Brain microvascular endothelial cell (primary cell): ENCODE data around the gene LRRC45.

Source experiments
- DNase-seq: peaks from one replicate; pipeline ENCODE4 v3.0.0-alpha.2; 2020
- H3K27ac ChIP-seq: fragments of 250-450 bp; sonication (Bioruptor Pico); 2 replicates; pipeline ENCODE4 v1.5.1; 2020; ENCODE audit warnings: mild to moderate bottlenecking, moderate library complexity
- H3K27me3 ChIP-seq: fragments of 250-450 bp; sonication (Bioruptor Pico); replicated peaks from 2 replicates; pipeline ENCODE4 v1.5.1; 2020; ENCODE audit warnings: mild to moderate bottlenecking
- H3K36me3 ChIP-seq: fragments of 250-450 bp; sonication (Bioruptor Pico); replicated peaks from 2 replicates; pipeline ENCODE4 v1.5.1; 2020; ENCODE audit warnings: mild to moderate bottlenecking
- H3K4me3 ChIP-seq: 2 replicates; pipeline ENCODE4 v1.5.1; 2011; ENCODE audit warnings: low read depth, mild to moderate bottlenecking, control low read depth, low read length, moderate library complexity
- in situ Hi-C: cut with HindIII; loops from 2 replicates; pipeline ENCODE4 v1.10.0; 2017; ENCODE audit warnings: low sequenced_read_pairs, low pct_ligation_motif_present
- TF ChIP-seq, protein P1 (sequence below): IDR thresholded peaks from 2 replicates; pipeline ENCODE4 v1.5.1; 2011; ENCODE audit warnings: low read depth, mild to moderate bottlenecking, moderate library complexity, low read length, control low read depth, inconsistent platforms; ENCODE audit errors: missing control alignments

LRRC45 gene

DNA sequence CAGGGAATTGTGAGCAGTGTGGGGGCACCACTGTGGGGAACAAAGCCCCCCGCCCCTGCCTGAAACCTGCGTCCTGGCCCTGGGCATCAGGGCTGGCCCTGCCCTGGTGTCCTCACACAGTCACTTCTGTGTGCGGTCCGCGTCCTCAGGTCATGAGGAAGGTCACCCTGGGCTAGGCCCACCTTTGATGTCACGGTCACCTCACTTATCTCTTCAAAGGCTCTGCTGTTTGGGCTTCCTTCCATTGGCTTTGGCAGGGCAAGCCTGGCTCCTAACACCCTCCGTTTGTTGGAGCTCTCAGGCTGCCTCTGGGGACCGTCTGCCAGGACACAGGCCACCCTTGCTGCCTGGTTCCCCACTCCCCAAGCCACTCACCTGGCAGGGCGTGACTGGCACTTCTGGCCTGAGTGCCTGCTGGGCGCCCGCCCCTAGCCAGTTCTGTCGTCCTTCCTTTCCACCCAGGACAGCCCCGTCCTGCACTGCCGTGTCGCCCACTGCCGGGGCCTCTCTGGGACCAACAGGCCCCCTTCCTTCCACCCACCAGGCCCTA is 9.3 kb upstream of the LRRC45 start:
- in situ Hi-C loops = no loop called here
- no peak overlapping the region for H3K27ac ChIP-seq
- no peaks in the 10 kb centered on the region for H3K36me3 ChIP-seq
- TF ChIP-seq, protein P1, sequence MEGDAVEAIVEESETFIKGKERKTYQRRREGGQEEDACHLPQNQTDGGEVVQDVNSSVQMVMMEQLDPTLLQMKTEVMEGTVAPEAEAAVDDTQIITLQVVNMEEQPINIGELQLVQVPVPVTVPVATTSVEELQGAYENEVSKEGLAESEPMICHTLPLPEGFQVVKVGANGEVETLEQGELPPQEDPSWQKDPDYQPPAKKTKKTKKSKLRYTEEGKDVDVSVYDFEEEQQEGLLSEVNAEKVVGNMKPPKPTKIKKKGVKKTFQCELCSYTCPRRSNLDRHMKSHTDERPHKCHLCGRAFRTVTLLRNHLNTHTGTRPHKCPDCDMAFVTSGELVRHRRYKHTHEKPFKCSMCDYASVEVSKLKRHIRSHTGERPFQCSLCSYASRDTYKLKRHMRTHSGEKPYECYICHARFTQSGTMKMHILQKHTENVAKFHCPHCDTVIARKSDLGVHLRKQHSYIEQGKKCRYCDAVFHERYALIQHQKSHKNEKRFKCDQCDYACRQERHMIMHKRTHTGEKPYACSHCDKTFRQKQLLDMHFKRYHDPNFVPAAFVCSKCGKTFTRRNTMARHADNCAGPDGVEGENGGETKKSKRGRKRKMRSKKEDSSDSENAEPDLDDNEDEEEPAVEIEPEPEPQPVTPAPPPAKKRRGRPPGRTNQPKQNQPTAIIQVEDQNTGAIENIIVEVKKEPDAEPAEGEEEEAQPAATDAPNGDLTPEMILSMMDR = no peak
- no peak overlapping the region for H3K4me3 ChIP-seq
- DNase-seq = no peak
- no peaks in the 10 kb centered on the region for H3K27me3 ChIP-seq

DNA sequence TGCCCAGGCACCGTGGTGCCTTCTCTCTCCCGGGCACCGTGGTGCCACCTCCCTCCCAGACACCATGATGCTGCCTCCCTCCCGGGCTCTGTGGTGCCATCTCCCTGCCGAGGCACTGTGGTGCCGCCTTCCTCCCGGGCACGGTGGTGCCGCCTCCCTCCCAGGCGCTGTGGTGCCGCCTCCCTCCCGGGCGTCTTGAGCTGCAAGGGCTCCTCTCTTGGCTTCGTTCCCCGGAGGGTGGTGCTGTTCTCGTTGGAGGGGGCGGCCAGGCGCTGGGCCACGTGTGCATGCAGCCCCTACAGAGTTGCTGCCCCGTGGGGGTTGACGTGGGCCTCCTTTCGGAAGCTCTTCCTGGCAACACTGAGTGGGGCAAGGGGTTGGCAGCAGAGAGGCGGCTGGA is 8.7 kb upstream of the LRRC45 start:
- H3K4me3 ChIP-seq = no peak overlapping the region
- H3K27ac ChIP-seq = no peak overlapping the region
- TF ChIP-seq, protein P1 = no peak
- H3K27me3 ChIP-seq = no peaks in the 10 kb centered on the region
- DNase-seq = no peak
- in situ Hi-C loops = no loop called here
- no peaks in the 10 kb centered on the region for H3K36me3 ChIP-seq

DNA sequence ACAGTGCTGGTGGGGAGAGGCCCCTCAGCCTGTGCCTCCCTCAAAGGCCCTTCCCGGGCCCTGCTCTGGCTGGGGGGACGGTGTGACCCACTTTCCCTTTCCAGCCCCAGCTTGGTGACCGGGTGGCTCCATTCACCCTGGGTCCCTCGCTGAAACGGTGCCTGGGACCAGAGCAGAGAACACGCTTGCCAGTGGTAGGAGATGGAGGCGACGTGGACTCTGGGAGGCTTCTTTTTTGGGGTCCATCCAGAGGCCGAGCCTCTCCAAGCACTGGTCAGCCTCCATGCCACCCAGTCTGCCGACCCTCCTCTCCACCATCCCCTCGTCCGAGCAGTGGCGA is 8.2 kb upstream of the LRRC45 start:
- Histone ChIP-seq H3K27ac (no peak overlapping the region), H3K27me3 (no peaks in the 10 kb centered on the region), H3K4me3 (no peak overlapping the region), H3K36me3 (no peaks in the 10 kb centered on the region)
- TF ChIP-seq, protein P1 = no peak
- no peak for DNase-seq
- in situ Hi-C loops = no loop called here

DNA sequence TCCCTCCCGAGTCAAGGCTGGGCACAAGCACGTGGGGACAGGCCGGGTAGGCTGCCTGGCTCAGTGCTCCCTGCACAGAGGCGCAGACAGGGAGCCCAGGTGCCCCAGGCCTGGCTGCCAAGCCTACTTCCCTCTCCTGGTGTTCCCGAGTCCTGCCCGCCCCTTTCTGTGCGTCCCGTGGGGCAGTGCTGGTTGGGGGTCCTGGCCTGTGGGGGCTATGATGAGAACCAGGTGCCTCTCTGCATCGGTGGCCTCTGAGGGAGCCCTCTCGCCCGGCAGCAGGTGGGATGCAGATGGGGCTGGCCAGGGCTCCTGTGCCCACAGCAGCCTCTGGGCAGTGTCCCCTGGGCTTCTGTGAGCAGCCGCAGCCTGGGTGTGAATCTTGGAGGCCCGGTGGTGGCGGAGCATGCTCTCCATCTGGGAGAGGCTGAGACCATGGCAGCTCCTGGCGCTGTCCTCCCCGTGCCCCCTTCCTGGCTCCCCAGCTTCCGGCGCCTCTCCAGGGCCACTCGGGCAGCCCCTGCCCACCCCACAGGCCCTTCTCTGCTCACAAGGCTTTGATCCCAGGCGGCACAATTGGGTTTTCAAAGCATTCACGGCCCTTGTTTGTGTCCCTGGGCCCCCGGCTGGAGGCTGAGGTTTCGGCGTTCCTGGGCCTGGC is 7.7 kb upstream of the LRRC45 start:
- TF ChIP-seq, protein P1 = no peak
- no peak for DNase-seq
- no peak overlapping the region for H3K4me3 ChIP-seq
- H3K27ac ChIP-seq = no peak overlapping the region
- H3K36me3 ChIP-seq = no peaks in the 10 kb centered on the region
- no peaks in the 10 kb centered on the region for H3K27me3 ChIP-seq
- in situ Hi-C loops = no loop called here

DNA sequence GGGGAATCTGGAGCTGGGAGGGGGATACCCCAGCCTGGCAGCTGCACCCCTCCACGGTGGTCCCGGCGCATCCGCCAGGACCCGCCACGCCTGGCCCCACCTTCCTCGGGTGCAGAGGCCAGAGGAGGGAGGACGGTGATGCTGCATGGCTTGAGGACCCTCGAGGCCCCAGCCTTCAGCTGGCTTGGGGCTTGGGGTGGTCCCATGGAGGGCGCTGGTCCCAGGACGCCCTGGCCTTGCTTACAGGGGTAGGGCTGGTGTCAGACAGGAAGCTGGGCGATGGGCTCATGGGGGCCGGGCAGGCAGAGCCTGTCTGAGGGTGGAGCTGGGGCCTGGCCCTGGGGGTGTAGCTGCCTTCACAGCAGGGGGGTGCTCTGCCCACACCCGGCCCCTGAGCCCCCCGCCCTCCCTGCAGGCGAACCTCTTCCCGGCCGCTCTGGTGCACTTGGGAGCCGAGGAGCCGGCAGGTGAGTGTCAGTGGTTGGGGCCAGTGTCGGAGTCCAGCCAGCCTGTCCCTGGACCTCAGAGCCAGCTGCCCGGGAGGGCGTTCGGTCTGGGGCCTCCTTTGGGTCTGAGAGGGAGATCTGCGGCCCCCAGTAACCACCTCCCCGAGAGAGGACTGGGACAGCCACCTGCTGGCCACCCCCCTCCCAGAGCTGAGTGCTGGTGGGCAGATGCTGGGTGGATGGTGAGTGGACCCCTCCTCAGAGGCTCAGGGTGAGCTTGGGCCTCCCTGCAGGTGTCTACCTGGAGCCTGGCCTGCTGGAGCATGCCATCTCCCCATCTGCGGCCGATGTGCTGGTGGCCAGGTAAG is 6.8 kb upstream of the LRRC45 start:
- H3K27me3 ChIP-seq = no peaks in the 10 kb centered on the region
- no peaks in the 10 kb centered on the region for H3K36me3 ChIP-seq
- TF ChIP-seq, protein P1 = no peak
- in situ Hi-C loops = no loop called here
- H3K4me3 ChIP-seq = no peak overlapping the region
- no peak for DNase-seq
- H3K27ac ChIP-seq = no peak overlapping the region
